Measurements from ENCODE around the gene NSD2.

DNA sequence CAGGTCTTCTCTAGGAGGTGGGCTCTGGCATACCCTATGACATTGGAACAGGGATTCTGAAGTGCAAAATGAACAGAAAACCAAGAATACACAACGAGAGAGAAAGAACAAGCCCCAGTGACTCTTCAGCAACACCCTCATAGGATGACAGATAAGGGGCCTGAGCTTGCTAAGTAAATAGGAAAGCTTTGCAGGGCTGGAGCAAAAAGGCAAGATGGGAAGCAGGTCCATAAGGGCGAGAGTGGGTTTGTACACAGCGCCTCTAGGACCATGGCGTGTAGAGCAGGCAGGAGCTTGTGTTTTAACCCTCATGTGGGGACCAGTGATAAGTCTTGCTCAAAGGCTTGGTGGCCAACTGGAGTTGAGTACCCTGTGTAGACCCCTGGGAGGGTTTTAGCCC lies 91.8 kb downstream of the NSD2 start:
- TF ChIP-seq CTCF (IDR thresholded peaks at IDR 0.05) (no peak), POLR2A (IDR thresholded peaks at IDR 0.05) (no peak)

All from Peyer's patch (tissue), 4 donors.